GM10248 (cell line): ENCODE data around the gene MEPCE.

ENCODE experiments used
- CTCF ChIA-PET: fragments of 300-600 bp; sonication (Branson Sonifier 250); formaldehyde crosslinking; extraction: SDS; loops from one replicate; lab custom pipeline; 2021; ENCODE audit warnings: antibody characterized with exemption; lab: Yijun Ruan, JAX
- POLR2A ChIA-PET: fragments of 350-650 bp; sonication (Branson Sonifier 250); formaldehyde crosslinking; extraction: SDS; loops from one replicate; lab custom pipeline; 2020; ENCODE audit warnings: antibody characterized with exemption; lab: Yijun Ruan, JAX
- DNase-seq: peaks from one replicate; pipeline ENCODE4 v3.0.0; 2012; ENCODE audit errors: extremely low spot score
- TF ChIP-seq, protein P1 (sequence below): IDR thresholded peaks from 2 replicates; pipeline ENCODE4 v1.5.1; 2012; ENCODE audit warnings: mild to moderate bottlenecking, low read depth; ENCODE audit errors: extremely low read depth, missing control alignments, control extremely low read depth

MEPCE gene

DNA sequence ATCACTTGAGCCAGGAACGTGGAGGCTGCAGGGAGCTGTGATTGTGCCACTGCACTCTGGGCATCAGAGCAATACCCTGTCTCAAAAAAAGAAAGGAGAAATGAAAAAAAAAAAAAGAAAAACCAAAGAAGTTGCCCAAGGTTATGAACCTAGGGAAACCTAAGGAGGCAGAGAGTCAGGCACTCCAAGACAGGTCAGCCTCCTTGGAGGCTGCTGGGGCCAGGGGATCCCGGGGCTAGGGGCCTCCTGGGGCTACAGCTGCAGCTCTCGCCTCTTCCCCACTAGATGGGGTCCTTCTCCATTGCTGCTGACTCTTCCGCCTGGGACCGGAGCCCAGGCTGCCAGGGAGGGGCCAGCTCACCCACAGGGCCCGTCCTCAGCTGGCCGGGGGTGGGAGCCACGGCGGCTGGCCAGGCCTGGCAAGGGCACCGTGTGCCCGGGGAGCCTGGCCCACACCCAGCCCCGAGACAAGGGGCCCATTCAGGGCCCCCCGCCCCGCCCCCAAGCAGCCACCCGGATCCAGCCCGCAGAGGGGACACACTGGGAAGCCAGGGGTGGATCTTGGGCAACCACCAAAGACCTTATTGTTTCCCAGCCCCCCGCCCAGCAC, 36.2 kb downstream of the MEPCE start:
- ChIA-PET CTCF (interaction anchor here (0.7 to 4.1 kb wide), 6 partner anchors 9 to 123 kb away, joined by 3 to 20 read pairs (median 6); no protein-coding TSS in a partner anchor), POLR2A (interaction anchor here (1.0 kb wide), 1 partner anchor 12 kb away, joined by 4 read pairs; no protein-coding TSS in a partner anchor)
- peak; percentile 47 for DNase-seq
- TF ChIP-seq, protein P1, sequence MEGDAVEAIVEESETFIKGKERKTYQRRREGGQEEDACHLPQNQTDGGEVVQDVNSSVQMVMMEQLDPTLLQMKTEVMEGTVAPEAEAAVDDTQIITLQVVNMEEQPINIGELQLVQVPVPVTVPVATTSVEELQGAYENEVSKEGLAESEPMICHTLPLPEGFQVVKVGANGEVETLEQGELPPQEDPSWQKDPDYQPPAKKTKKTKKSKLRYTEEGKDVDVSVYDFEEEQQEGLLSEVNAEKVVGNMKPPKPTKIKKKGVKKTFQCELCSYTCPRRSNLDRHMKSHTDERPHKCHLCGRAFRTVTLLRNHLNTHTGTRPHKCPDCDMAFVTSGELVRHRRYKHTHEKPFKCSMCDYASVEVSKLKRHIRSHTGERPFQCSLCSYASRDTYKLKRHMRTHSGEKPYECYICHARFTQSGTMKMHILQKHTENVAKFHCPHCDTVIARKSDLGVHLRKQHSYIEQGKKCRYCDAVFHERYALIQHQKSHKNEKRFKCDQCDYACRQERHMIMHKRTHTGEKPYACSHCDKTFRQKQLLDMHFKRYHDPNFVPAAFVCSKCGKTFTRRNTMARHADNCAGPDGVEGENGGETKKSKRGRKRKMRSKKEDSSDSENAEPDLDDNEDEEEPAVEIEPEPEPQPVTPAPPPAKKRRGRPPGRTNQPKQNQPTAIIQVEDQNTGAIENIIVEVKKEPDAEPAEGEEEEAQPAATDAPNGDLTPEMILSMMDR: no peak

DNA sequence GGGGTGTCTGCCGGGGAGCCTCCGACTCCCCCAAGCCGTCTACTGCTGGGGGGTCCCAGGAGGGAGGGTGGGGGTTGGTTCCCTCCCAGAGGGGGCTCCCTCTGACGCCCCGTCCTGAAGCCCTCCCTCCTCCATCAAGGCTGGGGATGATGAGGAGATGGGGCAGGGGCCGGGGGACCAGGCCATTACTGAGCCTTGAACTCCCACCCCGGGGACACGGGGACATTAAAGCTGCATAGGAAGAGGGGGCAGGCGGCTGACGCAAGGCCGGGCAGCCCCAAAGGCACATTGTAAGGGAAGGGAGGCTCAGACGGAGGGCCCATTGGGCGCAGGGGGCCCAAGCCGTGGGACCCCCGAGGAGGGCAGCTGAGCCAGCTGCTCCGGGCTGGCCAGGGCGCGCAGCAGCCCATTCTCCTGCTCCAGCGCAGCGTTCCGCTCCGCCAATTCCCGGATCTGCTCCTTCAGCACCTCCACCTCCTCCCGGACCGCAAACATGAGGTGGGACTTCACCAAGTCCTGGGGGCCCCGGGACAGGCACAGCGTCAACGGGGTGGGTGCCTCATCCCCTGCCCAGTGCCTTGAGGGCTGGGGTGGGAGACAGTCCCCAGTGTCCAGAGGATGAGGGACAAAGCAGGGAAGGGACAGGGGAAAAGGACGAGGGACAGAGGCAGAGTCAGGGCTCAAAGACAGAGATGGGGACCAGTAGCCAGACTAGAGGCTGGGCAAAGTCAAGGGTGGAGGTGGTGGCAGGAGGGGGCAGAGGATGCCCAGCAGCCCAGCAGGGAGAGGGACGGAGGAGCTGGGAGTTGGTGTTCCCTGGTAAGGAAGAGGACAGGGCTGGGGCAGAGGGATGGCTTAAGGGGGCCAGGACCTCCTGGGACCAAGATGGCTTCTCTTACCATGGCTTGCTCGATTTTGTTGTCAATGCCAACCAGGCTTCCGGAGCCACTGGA, 37.3 kb downstream of the MEPCE start:
- CTCF ChIA-PET: interaction anchor here (1.0 to 4.8 kb wide), 3 partner anchors 14 to 122 kb away, joined by 3 to 46 read pairs (median 3); no protein-coding TSS in a partner anchor
- TF ChIP-seq, protein P1: no peak
- no peak for DNase-seq
- POLR2A ChIA-PET: interaction anchor here (0.6 kb wide), 1 partner anchor 169 kb away, joined by 6 read pairs; no protein-coding TSS in a partner anchor

DNA sequence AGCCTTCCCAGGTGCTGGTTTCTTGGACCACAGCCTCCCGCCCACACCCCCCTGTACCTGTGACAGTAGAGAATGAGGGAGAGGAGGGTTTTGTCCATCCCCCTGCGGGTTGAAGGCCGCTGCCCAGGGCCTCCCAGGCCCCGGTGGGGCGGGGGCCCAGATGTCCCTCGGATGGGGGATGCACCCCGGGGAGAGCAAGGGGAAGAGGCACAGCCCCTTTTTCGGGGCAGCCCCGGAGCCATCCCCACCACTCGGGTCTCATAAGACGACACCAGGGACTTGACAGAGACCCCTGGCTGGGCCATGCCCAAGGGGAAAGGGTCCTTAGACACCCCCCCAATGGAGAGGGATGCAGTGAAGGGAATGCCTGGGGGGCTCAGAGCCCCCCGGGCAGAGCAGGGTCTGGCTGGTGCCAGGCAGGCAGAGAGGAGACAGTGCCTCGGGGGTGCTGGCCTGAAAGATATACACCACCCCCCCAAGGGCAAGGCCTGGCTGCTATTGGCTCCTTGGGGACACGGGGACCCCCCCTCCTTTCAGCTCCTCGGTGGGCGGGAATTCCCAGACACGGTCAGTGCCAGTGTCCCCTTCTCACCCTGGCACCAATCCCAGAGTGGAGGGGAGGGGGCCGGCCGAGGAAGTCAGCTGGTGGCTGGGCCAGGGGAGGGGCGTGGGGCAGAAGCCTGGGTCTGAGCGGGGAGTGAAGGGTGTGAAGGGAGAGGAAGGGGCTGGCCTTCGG, 38.2 kb downstream of the MEPCE start:
- TF ChIP-seq, protein P1: no peak
- CTCF ChIA-PET: interaction anchor here (1.0 to 4.8 kb wide), 3 partner anchors 13 to 121 kb away, joined by 3 to 46 read pairs (median 3); no protein-coding TSS in a partner anchor
- DNase-seq: no peak
- POLR2A ChIA-PET: no interaction called here

DNA sequence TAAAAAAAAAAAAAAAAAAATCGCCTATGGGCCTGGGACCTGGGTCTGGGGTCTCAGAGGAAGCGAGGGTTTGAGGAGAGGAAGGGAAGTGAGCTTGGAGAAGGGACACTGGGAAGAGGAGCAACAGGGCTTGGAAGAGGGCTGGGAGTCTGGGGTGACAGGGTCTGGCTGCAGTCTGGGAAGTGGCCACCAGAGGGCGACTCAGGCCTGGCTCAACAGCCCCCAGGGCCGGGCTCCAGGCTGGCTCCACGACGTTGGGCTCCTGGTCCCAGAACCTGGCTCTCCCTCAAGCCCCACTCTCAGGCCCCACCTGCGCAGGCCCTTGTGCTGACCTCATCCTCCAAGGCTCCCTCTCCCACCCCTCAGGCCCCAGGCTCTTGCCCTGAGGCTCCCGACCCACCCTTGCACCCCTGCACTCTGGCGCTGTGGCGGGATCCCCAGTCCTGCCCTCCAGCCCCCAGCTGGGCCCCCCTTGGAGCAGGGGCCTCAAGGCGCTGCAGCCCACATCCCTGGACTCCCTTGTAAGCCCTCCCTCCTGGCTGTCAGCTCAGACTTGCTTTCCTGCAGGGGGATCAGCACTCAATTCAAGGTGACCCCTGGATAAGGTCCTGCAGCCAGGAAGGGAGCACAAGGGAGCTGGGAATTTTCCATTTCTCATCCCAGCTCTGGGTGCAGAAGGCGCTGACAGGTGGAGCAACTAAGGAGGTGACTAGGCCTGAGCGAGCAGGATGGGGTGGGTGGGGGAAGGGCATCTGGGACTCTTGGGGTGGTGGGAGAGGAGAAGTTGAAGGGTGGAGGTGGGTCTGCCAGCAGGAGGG, 39.8 kb downstream of the MEPCE start:
- peak; percentile 89 for DNase-seq
- POLR2A ChIA-PET: interaction anchor here (0.8 kb wide), 1 partner anchor 10 kb away, joined by 3 read pairs; the partner anchor contains the start of gene TSC22D4
- TF ChIP-seq, protein P1: peak; percentile 98
- CTCF ChIA-PET: interaction anchor here (0.6 to 4.8 kb wide), 34 partner anchors 9 to 826 kb away, joined by 3 to 46 read pairs (median 4); partner anchors contain the start of genes AGFG2, FBXO24, LRCH4 and MEPCE

DNA sequence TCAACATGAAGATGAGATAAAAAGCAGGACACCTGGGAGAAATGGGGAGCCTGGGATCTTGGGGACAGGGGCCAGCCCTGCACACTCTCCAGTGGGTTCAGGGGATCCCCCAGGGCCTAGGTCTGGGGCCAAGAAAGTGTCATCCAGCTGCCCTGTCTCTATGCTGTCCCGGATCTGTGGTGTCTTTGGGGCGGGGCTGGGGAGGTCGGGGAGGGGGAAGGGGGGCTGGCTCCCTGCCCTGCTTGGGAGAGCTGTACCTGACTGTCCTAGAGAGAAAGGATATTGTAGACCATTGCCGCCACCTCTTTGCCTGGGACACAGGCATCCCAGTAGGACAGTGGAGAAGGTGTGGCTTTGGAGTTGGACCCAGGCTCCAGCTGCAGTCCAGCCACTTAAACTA, 41.4 kb downstream of the MEPCE start:
- DNase-seq: no peak
- TF ChIP-seq, protein P1: no peak
- CTCF ChIA-PET: interaction anchor here (0.6 to 4.8 kb wide), 6 partner anchors 11 to 118 kb away, joined by 3 to 46 read pairs (median 15); partner anchors contain the start of genes FBXO24 and LRCH4
- POLR2A ChIA-PET: interaction anchor here (0.6 kb wide), 1 partner anchor 94 kb away, joined by 4 read pairs; no protein-coding TSS in a partner anchor
